Stomach (tissue), 4 donors: Measurements from ENCODE around the gene GIMAP7.

ENCODE experiments used
- POLR2AphosphoS5 ChIP-seq, 3 donors: sonication (generic); formaldehyde crosslinking; IDR thresholded peaks; one replicate each; pipeline ENCODE4 v1.6.1; 2016; ENCODE audit warnings: antibody characterized with exemption in 3 of 3
- TF ChIP-seq, protein P1 (sequence below), 7 experiments: fragments of 450-650 bp in 4 of 7; fragments of 200-600 bp in 3 of 7; sonication (generic) in 3 of 7; IDR thresholded peaks; one replicate each; pipeline ENCODE4 v1.5.1; 2016 to 2019; ENCODE audit warnings: antibody characterized with exemption in 7 of 7, control low read depth in 2 of 7, mild to moderate bottlenecking in 1 of 7

DNA sequence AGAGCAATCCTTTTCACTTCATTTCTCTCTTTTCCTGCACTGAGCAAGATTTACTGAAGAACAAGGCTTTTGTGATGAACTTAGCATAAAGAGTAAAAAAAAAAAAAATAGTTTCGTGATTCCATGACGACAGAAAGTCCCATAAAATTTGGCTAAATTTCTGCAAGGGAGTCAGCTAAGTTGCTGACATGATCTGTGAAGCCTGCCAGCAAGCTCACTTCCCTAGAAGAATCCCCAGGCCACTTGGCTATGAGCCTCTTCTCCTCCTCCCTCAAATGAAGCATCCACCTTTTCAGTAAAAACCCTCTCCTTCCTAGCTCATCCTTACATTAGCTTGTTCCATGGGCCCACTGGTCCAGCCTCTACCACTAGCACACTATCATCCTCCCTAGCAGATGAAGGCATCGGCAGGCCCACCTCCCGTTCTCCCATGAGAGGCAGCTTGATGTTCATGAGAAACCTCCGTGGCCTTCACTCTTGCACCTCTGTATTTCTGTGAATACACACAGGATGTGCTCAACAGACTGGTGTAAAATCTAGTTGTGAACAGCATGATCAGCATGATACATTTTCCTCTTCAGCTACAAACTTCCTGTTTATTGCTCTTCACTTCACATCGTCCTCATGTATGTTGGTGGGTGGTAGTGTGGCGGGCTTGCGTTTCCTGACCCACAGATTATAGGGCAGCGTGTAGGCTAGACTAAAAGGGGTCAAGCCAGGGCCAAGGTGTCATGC is 33.3 kb upstream of the GIMAP7 start:
- TF ChIP-seq, protein P1, sequence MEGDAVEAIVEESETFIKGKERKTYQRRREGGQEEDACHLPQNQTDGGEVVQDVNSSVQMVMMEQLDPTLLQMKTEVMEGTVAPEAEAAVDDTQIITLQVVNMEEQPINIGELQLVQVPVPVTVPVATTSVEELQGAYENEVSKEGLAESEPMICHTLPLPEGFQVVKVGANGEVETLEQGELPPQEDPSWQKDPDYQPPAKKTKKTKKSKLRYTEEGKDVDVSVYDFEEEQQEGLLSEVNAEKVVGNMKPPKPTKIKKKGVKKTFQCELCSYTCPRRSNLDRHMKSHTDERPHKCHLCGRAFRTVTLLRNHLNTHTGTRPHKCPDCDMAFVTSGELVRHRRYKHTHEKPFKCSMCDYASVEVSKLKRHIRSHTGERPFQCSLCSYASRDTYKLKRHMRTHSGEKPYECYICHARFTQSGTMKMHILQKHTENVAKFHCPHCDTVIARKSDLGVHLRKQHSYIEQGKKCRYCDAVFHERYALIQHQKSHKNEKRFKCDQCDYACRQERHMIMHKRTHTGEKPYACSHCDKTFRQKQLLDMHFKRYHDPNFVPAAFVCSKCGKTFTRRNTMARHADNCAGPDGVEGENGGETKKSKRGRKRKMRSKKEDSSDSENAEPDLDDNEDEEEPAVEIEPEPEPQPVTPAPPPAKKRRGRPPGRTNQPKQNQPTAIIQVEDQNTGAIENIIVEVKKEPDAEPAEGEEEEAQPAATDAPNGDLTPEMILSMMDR (IDR thresholded peaks at IDR 0.05), result no peak
- TF ChIP-seq POLR2AphosphoS5 (IDR thresholded peaks at IDR 0.05), result peak in 1 of 3 donors; percentile 8
